ENCODE measurements around the gene PAM16. TPM values are rescaled to one million over a fixed set of nuclear protein-coding genes. Genes with fewer than 3 reads are reported as not detected.
"Not testable (repeated sequence)": the region's sequence is repeated elsewhere in the genome, so short reads cannot be mapped to it uniquely, and the experiment has no call there.

The PAM16 gene
- total RNA-seq, 1 donor from 2014 or later, result 34.3 TPM

DNA sequence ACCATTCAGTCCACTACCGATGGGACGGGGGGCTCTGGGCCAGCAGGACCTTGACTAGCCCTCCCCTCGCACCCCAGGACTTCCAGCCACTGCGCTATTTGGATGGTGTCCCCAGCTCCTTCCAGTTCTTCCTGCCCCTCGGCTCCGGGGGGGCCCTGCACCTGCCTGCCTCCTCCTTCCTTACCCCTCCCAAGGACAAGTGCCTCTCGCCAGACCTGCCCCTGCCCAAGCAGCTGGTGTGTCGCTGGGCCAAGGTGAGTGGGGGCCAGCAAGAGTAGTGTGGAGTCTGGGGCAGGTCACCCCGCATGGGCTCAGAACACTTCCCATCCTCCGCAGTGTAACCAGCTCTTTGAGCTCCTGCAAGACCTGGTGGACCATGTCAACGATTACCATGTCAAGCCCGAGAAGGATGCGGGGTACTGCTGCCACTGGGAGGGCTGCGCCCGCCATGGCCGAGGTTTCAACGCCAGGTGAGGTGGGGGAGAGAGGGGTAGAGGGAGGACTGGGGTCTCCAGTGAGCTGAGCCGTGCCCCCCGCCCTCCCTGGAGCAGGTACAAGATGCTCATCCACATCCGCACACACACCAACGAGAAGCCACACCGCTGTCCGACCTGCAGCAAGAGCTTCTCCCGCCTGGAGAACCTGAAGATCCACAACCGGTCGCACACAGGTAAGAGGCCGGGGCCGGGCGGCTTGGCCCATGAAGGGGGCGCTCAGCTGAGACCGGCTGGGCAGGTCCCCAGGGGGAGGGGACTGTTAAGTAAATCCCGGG lies 16.2 kb downstream of the PAM16 start:
- no peak for ATAC-seq

DNA sequence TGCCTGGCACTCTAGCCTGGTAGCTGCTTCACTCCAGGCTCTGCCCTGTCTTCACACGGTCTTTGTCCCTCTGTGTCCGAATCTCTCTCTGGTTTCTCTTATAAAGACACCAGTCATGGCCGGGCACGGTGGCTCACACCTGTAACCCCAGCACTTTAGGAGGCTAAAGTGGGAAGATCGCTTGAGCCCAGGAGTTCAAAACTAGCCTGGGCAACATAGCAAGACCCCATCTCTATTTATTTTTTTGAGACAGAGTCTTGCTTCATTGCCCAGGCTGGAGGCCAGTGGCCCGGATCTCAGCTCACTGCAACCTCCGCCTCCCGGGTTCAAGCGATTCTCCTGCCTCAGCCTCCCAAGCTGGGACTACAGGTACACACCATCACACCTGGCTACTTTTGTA lies 17.4 kb downstream of the PAM16 start:
- not testable (repeated sequence) for ATAC-seq

DNA sequence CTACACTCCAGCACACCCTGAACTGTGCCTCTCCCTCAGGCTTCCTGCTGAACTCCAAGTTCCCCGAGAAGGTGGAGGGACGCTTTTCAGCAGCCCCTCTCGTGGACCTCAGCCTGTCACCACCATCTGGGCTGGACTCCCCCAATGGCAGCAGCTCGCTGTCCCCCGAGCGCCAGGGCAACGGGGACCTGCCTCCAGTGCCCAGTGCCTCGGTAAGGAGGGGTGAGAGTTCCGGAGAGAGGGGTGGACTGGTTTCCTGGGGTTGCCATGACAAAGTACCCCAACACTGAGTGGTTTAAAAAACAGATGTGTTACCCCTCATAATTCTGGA lies 17.8 kb downstream of the PAM16 start:
- ATAC-seq, result no peak

DNA sequence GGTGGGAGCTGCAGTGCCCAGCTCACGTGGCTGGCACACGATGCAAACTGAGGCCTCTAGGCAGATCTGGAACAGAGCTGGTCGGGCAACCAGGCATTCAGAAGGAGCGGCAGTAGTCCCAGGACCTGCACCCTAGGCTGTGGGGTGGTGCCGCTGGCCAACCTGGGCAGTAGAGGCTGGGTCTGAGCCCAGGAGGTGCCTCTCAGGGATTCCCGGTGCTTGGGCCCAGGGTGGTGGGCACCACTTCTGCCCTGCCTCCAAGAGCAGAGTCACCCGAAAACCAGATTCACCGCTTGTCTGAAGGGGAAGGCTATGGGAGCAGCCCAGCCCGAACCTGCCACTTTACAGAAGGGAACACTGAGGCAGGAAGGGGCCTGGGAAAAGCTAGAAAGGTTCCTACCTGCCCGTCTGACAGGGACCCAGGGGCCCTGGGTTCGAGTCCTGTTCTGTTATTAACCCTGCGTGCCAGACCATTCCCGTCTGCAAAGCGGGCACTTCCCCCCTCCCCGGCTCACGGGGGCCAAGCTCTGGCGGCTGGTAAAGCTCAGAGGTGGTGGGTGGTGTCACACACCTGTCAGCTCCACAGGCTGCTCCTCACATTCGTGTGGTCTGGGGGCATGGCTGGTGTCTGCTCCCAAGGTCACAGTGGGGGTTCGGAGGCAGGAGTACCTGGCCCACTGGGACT lies 18.4 kb downstream of the PAM16 start:
- ATAC-seq, result no peak

- no peak for ATAC-seq
Observed at GRCh38 chr16:4332083-4332482, 19.0 kb downstream of the PAM16 start.

- ATAC-seq, result peak; percentile 62
Observed at GRCh38 chr16:4330277-4330874, 20.7 kb downstream of the PAM16 start.

DNA sequence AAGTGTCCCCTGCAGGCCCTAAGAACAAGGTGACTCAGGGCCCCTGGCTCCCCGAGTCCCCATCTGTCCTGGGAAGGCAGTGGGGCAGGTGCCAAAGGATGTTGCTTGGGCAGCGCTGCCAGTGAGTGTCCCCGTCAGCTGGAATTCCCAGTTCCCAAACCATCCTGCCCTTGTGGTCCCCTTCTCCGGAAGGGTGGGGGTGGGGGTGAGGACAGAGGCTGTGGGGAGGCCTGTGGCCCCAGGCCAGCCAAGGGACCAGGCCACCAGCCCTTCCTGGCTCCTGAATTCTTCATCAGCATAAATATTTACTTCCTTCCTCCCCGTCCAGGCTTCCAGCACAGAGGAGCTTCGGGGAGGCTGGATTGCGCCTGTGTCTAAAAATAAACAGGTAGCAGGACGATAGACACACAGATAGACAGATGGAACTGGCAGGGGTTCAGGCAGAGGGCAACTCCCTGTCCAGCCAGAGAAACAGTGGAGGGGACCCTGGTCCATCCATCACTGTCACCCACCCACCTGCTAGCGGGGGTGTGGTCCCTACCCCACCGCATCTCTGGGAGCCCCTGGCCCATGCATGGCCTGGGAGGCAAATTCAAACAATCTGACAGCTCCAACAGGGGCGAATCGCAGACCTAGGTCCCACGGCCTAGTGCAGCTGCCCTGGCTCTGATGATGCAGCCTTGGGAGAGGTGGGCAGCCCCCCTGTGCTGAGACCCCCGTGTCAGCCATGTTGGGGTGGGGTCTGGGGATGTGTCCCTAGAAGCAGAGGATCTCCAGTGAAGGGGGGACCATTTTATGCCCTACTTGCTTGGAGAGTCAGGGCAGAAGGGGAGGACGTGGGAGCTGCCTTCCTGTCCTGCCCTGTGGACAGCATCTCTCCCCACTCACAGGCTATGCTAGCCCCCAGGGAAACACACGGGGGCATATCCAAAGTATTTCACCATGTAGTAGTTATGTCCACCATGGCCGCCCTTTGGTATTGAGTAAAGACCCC lies 22.0 kb downstream of the PAM16 start:
- no peak for ATAC-seq

GRCh38 chr16:4328046-4328781 lies 22.9 kb downstream of the PAM16 start:
- peak; percentile 61 for ATAC-seq

DNA sequence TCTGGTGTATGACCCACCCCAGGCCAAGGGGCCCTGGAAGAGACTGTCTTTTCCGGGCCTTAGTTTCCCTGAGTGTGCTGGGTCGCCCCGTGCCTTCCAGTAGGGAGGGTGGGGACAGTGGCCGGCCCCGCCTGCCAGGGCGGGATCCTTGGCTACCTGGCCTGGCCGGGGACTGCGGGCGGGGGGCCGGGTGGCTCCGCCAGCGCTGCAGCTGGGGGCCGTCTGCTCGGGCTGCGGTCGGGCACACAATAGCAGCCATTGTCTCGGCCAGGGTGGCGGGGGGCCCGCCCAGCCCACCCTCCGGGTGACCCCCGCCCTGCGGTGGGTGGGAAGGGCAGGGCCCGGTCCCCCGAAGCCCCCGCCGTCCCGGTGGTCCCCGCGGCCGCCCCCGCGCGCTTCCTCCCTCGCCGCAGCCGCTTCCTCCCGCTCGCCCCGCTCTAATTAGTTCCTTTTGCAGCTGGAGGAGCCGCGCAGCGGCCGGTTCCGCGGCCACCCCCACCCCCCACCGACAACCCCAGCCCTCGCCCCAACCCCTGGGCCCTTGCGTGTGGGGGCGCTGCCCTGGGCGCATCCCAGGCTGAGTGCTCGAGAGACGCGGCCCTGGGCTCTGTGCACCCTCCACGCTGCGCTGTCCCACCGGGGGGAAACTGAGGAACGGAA lies 23.6 kb downstream of the PAM16 start:
- ATAC-seq, result peak; percentile 4

DNA sequence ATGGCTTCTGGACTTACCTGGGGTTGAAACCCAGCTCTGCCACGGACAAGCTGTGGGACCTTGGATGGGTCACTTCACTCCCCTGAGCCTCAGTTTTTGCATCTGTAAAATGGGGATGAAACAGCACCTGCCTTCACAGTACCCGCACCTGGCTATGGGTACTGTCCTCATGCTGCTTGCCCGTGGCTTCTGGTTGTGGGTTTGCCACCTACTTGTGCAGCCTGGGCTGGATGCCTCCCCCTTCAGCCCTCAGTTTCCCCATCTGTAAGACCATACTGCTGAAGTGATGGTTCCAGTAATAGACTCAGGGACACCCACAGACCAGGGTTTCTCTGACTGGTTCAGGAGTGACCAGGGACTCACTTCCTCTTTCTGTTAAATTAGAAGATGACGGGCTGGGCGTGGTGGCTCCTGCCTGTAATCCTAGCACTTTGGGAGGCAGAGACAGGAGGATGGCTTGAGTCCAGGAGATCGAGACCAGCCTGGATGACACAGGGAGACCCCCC lies 25.8 kb downstream of the PAM16 start:
- no peak for ATAC-seq

DNA sequence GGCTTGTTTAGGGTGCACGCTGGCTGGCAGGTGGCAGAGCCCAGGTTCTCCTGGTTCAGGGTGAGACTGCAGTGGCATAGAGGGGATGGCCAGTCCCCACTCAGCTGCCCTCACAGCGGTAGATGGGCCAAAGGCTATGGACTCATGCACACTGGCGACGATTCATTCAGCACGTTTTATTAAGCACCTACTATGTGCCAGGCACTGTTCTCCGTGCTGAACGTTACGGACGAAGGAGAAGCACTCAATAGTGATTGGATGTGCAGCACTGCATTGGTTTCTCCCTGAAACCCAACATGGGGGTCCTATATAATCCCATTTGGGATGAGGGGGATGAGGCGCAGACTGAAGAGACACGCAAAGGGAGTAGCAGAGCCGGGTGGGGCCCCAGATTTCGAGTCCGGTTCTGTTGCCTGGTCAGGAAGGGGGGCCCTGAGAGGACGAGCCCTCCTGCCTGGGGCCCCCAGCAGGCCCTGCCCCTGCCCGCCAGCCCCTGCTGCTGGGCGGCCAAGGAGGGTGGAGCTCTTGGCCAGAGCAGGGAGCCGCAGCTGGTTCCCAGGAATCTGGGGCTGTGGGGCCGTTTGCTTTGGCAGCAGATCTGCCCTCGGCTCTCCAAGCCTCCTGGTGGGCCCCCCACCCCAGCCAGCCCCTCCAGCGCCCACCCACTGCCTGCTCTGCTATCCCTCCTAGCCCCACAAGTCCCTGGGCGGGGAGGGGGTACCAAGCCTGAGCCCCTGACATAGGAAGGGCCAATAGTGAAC lies 26.4 kb downstream of the PAM16 start:
- ATAC-seq, result no peak

DNA sequence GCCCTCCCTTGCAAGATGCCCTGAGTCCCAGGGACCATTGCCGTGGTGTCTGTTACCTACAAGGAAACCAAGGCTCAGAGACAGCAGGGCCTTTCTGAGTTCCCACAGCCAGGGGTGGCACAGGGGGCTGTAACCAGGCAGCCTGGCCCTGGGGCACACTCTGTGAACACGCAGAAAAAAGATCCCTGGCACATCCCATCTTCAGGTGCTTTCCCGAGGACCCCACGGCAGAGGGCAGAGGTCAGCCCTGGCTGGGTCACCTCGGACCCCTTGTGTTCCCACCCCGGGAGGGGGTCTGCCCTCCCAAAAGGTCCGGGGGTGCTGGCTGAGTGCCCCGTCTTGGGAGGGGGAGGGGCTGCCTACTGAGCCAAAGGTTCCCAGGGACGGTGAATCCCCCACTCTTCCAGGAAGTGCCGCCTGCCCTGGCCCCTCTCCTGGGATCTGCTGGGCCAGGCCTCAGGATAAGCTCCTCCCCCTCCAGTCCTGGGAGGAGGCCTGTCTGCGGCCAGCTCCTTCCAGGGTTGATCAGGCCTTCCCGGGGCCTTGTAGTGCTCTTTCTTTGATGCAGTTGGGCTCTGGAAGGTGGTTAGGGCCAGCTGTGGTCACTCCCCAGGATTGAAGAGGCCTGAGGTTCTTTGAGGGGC lies 27.2 kb downstream of the PAM16 start:
- no peak for ATAC-seq

GRCh38 chr16:4323071-4323844 lies 27.9 kb downstream of the PAM16 start:
- no peak for ATAC-seq

- ATAC-seq, result no peak
Observed at GRCh38 chr16:4322121-4323052, 28.7 kb downstream of the PAM16 start.

GRCh38 chr16:4321286-4322120 lies 29.6 kb downstream of the PAM16 start:
- no peak for ATAC-seq

DNA sequence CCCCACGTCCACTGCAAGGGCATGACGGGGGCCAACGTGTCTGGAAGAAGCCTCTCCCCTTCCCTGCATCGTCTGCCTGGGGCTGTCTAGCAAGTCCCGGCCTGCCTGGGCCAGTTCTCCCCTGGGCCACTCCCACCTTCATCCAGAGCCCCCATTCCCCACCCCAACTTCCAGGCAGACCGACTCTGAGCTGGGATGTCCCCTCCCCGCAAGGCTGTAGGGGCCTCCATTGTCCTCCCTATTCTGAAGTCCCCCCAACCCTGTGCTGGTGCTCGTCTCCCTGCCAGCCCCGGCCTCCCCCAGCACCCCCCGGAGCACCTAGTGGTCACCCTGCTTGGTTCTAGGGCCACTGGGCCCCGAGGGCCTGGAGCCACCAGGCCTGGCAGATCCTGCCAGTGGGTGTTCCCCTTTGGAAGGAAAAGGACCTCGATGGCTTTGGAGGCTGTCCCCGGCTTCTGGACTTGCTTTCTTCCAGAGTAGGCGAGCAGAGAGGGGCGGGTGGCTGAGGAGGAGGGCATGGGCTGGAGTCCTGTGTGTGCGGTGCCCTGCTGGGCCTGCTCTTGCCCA lies 30.5 kb downstream of the PAM16 start:
- ATAC-seq, result no peak

All from esophagus mucosa (tissue), 1 donor.